Measurements from ENCODE around the gene ATRN. TPM values are rescaled to one million over a fixed set of nuclear protein-coding genes. Genes with fewer than 3 reads are reported as not detected.

ATRN gene
- total RNA-seq, 2 experiments from 2014 or later, result 0.09 to 4.5 TPM

DNA sequence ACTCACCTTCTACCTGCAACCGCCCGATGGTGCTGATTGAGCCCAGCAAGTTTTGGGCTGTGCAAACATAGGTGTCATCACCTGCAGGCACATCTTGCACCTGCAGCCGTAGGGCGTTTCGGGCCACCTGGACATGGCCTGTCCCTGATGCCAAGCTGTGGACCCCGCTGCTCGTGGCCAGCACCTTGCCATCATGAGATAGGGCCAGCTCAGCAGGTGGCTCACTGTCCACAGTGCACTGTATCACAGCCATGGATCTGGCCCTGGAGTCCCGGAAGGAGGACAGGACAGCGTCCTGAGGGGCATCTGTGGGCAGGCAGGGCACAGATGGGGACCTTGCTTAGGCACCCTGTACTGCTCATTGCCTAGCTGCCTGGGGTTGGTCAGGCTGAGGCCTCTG, 221.1 kb downstream of the ATRN start:
- ChIA-PET POLR2A (no interaction called here), CTCF (ENCODE audit: unreplicated experiment) (no interaction called here)
- H3K27ac ChIP-seq (ENCODE audit: low read depth, low read length, poor library complexity, severe bottlenecking), result no peak overlapping the region
- H2AFZ ChIP-seq (ENCODE audit: low read length), result no peak overlapping the region
- H3K9me3 ChIP-seq (ENCODE audit: low read length), result no peaks in the 10 kb centered on the region
- H3K79me2 ChIP-seq (ENCODE audit: insufficient read depth, low read depth, low read length), result no peaks in the 10 kb centered on the region
- intact Hi-C loops (cut with micrococcal nuclease; ENCODE audit: unreplicated experiment), result no loop called here
- no peak overlapping the region for H3K4me2 ChIP-seq (ENCODE audit: low read length)
- TF ChIP-seq, protein P1, sequence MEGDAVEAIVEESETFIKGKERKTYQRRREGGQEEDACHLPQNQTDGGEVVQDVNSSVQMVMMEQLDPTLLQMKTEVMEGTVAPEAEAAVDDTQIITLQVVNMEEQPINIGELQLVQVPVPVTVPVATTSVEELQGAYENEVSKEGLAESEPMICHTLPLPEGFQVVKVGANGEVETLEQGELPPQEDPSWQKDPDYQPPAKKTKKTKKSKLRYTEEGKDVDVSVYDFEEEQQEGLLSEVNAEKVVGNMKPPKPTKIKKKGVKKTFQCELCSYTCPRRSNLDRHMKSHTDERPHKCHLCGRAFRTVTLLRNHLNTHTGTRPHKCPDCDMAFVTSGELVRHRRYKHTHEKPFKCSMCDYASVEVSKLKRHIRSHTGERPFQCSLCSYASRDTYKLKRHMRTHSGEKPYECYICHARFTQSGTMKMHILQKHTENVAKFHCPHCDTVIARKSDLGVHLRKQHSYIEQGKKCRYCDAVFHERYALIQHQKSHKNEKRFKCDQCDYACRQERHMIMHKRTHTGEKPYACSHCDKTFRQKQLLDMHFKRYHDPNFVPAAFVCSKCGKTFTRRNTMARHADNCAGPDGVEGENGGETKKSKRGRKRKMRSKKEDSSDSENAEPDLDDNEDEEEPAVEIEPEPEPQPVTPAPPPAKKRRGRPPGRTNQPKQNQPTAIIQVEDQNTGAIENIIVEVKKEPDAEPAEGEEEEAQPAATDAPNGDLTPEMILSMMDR (conservative IDR thresholded peaks at IDR 0.05; ENCODE audit: low read length), result no peak
- TF ChIP-seq EZH2phosphoT487 (IDR thresholded peaks at IDR 0.05; ENCODE audit: borderline replicate concordance, low read depth, low read length), result no peak
- no peaks in the 10 kb centered on the region for H4K20me1 ChIP-seq (ENCODE audit: insufficient read depth, low read length)
- DNase-seq (ENCODE audit: low spot score), result no peak
- H3K4me3 ChIP-seq (ENCODE audit: low read depth, low read length, poor library complexity, severe bottlenecking), result no peak overlapping the region
- no peaks in the 10 kb centered on the region for H3K36me3 ChIP-seq (ENCODE audit: insufficient read depth, low read length)
- H3K4me1 ChIP-seq (ENCODE audit: insufficient read depth, low read length, poor library complexity, severe bottlenecking), result no peaks in the 10 kb centered on the region
- H3K9me2 ChIP-seq (ENCODE audit: insufficient read depth, low read length), result no peaks in the 10 kb centered on the region
- BruUV-seq (replicated peaks), result no TSS peak

- no TSS peak for BruUV-seq (replicated peaks)
- TF ChIP-seq, protein P1 (conservative IDR thresholded peaks at IDR 0.05; ENCODE audit: low read length), result no peak
- no peak for TF ChIP-seq EZH2phosphoT487 (IDR thresholded peaks at IDR 0.05; ENCODE audit: borderline replicate concordance, low read depth, low read length)
- Histone ChIP-seq H2AFZ (ENCODE audit: low read length) (no peak overlapping the region), H3K79me2 (ENCODE audit: insufficient read depth, low read depth, low read length) (no peaks in the 10 kb centered on the region), H3K9me3 (ENCODE audit: low read length) (no peaks in the 10 kb centered on the region), H3K9me2 (ENCODE audit: insufficient read depth, low read length) (no peaks in the 10 kb centered on the region), H4K20me1 (ENCODE audit: insufficient read depth, low read length) (no peaks in the 10 kb centered on the region), H3K4me2 (ENCODE audit: low read length) (no peak overlapping the region), H3K27ac (ENCODE audit: low read depth, low read length, poor library complexity, severe bottlenecking) (no peak overlapping the region), H3K4me3 (ENCODE audit: low read depth, low read length, poor library complexity, severe bottlenecking) (no peak overlapping the region), H3K36me3 (ENCODE audit: insufficient read depth, low read length) (no peaks in the 10 kb centered on the region), H3K4me1 (ENCODE audit: insufficient read depth, low read length, poor library complexity, severe bottlenecking) (no peaks in the 10 kb centered on the region)
- ChIA-PET CTCF (ENCODE audit: unreplicated experiment) (no interaction called here), POLR2A (interaction anchor here (0.5 to 0.6 kb wide), 2 partner anchors 16 to 269 kb away, joined by 3 read pairs; no protein-coding TSS in a partner anchor)
- intact Hi-C loops (cut with micrococcal nuclease; ENCODE audit: unreplicated experiment), result no loop called here
- no peak for DNase-seq (ENCODE audit: low spot score)
Measured at GRCh38 chr20:3692706-3693294, 222.0 kb downstream of the ATRN start.

DNA sequence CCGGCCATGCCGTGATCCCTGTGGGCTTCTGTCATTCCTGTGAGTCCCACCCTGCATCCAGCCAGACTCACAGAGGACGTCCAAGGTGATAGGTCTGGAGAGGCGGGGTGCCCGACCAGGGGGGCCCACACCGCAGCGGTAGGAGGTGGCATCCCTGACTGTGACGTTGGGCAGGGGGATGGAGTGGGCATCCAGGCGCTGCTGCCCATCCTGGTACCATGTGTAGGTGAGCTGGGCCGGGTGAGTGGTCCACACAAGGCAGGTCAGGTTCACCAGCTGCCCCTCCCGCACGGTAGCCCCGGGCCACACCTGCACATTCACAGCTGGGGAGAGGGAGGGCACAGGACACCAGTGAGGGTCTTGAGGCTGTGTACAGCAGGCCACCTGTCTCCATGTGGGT, 222.6 kb downstream of the ATRN start:
- Histone ChIP-seq H3K9me3 (ENCODE audit: low read length) (no peaks in the 10 kb centered on the region), H2AFZ (ENCODE audit: low read length) (no peak overlapping the region), H3K4me1 (ENCODE audit: insufficient read depth, low read length, poor library complexity, severe bottlenecking) (no peaks in the 10 kb centered on the region), H3K36me3 (ENCODE audit: insufficient read depth, low read length) (no peaks in the 10 kb centered on the region), H3K4me3 (ENCODE audit: low read depth, low read length, poor library complexity, severe bottlenecking) (no peak overlapping the region), H3K79me2 (ENCODE audit: insufficient read depth, low read depth, low read length) (no peaks in the 10 kb centered on the region), H4K20me1 (ENCODE audit: insufficient read depth, low read length) (no peaks in the 10 kb centered on the region), H3K4me2 (ENCODE audit: low read length) (no peak overlapping the region), H3K27ac (ENCODE audit: low read depth, low read length, poor library complexity, severe bottlenecking) (no peak overlapping the region), H3K9me2 (ENCODE audit: insufficient read depth, low read length) (no peaks in the 10 kb centered on the region)
- DNase-seq (ENCODE audit: low spot score), result no peak
- BruUV-seq (replicated peaks), result no TSS peak
- intact Hi-C loops (cut with micrococcal nuclease; ENCODE audit: unreplicated experiment), result no loop called here
- ChIA-PET CTCF (ENCODE audit: unreplicated experiment) (no interaction called here), POLR2A (interaction anchor here (0.5 kb wide), 1 partner anchor 269 kb away, joined by 3 read pairs; no protein-coding TSS in a partner anchor)
- TF ChIP-seq, protein P1 (conservative IDR thresholded peaks at IDR 0.05; ENCODE audit: low read length), result no peak
- no peak for TF ChIP-seq EZH2phosphoT487 (IDR thresholded peaks at IDR 0.05; ENCODE audit: borderline replicate concordance, low read depth, low read length)

Data from OCI-LY7 (cell line).